Stimulated activated CD8-positive, alpha-beta memory T cell treated with anti-CD3 and anti-CD28 coated beads, Interleukin-12 subunit alpha, Interleukin-12 subunit beta, amount 100 ng/mL, for 24 hours (primary cell): ENCODE measurements around the gene CDH4.
"Not testable (repeated sequence)": the region's sequence is repeated elsewhere in the genome, so short reads cannot be mapped to it uniquely, and the experiment has no call there.

ENCODE experiments used
- DNase-seq: peaks from one replicate; pipeline ENCODE4 v3.0.0-alpha.2; 2020; ENCODE audit errors: extremely low read depth

The CDH4 gene

DNA sequence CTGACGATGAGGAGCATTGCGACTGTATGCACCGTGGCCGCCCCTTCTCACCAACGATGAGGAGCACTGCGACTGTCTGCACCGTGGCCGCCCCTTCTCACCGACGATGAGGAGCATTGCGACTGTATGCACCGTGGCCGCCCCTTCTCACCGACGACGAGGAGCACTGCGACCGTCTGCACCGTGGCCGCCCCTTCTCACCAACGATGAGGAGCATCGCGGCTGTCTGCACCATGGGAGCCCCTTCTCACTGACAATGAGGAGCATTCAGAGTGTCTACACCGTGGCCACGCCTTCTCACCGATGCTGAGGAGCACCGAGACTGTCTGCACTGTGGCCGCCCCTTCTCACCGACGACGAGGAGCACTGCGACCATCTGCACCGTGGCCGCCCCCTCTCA, 692.9 kb downstream of the CDH4 start:
- not testable (repeated sequence) for DNase-seq

DNA sequence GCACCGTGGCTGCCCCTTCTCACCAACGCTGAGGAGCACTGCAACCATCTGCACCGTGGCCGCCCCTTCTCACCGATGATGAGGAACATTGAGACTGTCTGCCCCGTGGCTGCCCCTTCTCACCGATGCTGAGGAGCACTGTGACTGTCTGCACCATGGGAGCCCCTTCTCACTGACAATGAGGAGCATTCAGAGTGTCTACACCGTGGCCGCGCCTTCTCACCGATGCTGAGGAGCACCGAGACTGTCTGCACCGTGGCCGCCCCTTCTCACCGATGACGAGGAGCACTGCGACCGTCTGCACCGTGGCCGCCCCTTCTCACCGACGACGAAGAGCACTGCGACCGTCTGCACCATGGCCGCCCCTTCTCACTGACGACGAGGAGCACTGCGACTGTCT, 693.4 kb downstream of the CDH4 start:
- DNase-seq: not testable (repeated sequence)

DNA sequence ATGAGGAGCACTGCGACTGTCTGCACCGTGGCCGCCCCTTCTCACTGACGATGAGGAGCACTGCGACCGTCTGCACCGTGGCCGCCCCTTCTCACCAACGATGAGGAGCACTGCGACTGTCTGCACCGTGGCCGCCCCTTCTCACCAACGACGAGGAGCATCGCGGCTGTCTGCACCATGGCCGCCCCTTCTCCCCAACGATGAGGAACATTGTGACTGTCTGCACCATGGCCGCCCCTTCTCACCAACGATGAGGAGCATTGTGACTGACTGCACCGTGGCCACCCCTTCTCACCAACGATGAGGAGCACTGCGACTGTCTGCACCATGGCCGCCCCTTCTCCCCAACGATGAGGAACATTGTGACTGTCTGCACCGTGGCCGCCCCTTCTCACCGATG, 696.0 kb downstream of the CDH4 start:
- not testable (repeated sequence) for DNase-seq

DNA sequence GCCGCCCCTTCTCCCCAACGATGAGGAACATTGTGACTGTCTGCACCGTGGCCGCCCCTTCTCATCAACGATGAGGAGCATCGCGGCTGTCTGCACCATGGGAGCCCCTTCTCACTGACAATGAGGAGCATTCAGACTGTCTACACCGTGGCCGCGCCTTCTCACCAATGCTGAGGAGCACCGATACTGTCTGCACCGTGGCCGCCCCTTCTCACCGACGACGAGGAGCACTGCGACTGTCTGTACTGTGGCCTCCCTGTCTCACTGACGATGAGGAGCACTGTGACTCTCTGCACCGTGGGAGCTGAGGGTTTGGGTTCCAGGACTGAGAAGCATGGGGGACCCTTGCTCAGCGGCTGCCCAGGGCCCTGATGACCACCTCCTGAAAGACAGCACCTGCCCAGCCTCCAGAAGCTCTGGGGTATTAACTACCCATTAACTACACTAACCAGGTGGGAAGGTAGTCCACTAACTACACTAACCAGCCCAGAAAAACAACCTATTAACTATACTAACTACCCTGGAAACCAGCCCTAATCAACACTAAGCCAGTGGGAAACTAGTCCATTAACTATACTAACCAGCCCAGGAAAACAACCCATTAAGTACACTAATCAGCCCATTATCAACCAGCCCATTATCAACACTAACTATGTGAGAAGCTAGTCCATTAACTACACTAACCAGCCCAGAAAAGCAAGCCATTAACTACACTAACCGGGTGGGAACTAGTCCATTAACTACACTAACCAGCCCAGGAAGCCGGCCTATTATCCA, 696.7 kb downstream of the CDH4 start:
- no peak for DNase-seq

DNA sequence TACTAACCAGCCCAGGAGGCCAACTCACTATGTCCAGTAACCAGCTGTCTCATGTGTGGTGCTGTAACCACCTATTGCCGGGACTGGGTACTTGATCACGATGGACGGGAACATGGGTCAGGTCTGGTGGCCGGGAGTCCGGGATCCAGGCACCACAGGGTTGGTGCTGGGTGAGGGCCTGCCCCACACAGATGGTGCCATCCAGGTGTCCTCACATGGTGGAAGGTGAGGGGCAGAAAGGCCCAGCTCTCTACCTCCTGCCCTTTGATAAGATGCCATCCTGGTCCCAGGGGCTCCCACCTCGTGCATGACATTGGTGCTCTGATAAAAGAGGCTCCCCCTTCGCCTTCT, 697.3 kb downstream of the CDH4 start:
- no peak for DNase-seq

DNA sequence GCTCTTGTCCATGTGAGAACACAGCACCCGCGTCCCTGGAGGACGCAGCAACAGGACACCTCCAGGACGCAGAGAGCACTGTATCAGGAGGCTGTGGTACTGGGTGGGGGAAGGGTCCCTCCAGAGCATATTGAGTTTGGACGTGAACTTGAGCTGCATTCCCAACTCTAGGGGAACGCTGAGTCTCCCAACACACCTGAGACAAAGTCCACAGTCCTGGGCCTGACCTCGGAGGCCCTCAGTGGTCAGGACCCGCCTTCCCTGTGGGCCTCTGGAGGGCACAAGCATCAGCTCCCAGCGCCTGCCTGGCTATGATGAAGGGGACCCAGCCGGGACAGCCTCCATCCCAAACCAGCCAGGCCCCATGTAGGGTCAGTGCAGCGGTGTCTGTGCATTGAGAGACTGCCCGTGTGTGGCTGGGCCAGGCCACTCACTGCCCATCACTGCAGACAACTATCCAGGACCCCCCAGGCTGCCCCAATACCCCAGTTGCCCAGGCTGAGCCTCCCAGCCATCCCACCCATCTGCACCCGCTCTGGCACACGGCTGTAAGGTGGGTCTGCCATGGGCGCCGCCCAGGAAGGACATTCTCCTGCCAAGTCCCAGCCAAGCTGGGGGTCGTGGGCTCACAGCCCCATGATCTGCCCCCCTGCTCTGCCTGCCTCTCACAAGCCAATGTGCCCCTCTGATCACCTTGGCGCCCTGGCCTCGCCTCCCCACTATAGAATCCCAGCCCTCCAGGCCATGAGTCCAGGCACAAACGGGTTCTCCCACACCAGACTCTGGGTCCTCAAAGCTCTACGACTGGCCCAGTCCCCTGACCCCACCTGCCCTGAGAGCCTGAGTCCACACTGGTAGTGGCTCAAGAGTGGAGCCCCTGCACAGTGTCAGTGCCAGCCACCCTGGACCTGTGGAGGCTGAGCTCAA, 697.9 kb downstream of the CDH4 start:
- DNase-seq: no peak

DNA sequence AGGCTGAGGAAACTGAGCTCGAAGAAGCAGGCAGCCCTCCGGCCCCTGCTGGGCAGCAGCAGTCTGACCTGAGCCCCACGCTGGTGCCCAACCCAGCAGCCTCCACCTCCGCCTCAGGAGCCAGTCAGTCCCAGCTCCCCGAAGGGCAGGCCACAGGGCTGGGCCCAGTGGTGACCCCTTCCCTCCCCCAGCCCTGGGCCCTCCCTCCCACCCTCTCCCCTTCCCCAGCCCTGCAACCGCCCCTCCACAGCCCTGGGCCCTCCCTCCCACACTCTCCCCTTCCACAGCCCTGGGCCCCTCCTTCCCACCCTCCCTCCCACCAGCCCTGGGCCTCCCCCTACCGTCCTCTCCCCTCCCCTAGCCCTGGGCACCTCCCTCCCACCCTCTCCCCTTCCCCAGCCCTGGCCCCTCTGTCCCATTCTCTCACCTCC, 698.6 kb downstream of the CDH4 start:
- DNase-seq: no peak

DNA sequence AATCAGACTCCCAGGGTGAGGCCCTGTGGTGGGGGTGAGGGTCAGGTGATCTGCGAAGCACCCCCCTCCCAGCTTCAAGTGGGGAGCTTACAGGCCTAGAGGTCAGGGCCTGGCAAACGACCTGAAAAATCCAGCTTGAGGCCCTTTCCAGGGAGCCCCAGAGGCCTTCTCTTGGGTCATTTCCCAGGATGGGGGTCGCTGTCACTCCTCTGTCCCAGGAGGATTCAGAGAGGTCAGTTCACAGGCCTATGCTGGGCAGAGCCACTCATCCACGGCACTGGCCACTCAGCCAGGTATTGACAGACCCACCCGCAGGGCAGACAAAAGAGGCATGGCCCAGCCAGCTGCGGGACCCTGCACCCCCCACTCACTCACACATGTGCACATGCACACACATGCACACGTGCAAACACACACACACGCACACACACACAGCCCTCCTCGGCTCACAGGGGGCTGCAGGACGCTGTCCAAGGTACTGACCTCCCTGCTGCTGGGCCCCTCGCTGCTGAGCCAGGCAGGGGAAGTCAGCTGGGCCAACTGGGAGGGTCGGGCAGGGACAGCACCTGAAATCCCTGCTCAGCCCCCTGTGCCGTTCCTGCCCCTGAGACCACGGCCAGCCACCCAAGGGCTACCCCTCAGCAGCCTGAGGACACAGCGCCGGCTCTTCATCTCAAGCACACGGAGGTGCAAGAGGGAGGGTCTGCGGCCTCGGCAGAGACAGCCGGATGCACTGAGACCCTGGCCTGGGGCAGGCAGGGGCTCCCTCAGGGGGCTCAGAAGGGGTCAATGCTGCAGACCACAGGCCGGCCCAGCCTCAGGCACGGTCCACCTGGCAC, 699.9 kb downstream of the CDH4 start:
- DNase-seq: no peak

DNA sequence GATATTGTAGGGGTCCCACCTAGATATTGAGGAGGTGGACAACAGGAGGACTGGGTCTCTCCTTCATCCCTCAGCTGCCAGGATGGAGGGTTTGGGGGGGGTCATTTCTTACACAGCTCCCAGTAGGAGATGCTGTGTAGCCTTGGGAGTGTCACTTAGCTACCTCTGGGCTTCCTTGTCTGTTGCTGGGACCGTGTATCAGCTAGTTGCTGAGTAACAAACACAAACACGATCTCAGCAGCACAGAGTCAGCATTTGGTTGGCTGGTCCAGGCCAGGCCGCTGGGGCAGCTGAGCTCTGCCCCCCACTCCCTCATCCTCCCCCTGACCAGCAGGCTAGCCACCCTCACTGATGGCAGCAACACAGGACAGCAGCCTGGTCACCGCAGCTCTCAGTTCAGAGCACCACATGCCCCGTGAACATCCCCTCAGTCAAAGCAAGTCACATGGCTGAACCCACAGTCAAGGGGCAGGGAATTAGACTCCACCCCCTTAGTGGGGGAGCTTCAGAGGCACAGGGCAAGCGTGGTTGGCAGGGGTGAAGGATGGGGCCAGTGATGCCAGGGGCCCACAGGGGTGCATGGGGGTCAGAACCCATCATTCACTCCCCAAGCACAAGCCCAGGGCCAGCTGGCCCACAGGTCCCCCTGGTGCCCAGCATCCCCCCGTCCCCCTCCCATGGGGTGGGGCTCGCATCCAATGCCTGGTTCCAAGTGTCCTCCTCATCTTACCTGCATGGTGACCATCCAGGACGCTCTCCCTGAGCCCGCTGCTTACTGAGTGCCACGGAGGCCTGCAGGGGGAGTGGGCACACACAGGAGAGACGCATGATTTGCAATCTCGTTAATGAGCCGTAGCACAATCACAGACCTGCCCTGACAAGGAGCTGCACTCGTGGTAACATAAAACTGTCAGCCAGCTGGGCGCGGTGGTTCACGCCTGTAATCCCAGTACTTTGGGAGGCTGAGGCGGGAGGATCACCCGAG, 701.3 kb downstream of the CDH4 start:
- no peak for DNase-seq

DNA sequence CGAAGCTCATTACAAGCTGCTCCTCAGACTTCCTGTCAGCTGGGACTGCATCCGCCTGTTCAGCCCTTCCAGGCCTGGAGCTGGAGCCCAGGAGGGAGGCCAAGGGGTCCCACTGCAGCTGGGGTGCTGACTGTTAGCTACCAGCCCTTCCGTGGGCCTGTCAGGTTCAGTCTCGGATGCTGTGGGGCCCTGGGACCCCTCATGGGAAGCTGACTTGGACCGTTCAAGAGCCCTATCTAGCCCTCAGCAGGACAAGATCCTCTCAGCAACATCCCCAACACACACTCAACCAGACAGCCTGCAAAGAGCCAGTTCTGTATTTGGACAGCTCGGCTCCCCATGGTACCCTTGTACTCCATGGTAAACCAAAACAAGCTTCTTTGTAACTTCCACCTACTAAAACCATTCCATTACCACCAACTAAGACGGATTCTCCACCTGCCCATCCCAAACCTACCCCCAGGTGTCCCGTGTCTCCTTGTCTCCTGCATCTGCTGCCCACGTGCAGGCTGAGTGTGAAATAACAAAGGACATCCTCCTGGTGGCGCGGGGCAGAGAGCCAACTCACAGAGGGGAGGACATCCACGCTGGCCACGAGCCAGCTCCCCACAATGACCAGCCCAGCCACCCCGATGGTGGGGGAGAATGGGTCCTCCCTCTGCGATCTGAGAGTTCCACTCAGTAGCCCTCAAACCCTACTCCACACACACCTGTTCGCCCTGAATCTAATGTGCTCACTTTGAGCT, 702.4 kb downstream of the CDH4 start:
- DNase-seq: no peak

DNA sequence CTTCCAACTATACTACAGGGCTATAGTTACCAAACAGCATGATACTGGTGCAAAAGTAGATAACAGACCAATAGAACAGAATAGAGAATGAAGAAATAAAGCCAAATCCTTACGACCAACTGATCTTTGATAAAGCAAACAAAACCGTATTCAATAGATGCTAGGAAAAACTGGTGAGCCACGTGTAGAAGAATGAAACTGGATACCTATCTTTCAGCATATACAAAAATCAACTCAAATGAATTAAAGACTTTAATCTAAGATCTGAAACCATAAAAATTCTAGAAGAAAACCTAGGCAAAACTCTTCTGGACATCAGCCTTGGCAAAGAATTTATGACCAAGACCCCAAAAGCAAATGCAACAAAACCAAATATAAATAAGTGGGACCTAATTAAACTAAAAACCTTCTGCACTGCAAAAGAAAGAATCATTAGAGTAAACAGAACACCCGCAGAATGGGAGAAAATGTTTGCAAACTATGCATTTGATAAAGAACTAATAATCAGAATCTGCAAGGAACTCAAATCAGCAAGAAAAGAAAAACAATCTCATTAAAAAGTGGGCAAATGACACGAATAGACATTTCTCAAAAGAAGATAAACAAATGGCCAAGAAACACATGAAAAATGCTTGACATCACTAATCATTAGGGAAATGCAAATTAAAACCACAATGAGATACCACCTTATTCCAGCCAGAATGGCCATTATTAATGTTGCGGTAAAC, 703.8 kb downstream of the CDH4 start:
- DNase-seq: no peak

DNA sequence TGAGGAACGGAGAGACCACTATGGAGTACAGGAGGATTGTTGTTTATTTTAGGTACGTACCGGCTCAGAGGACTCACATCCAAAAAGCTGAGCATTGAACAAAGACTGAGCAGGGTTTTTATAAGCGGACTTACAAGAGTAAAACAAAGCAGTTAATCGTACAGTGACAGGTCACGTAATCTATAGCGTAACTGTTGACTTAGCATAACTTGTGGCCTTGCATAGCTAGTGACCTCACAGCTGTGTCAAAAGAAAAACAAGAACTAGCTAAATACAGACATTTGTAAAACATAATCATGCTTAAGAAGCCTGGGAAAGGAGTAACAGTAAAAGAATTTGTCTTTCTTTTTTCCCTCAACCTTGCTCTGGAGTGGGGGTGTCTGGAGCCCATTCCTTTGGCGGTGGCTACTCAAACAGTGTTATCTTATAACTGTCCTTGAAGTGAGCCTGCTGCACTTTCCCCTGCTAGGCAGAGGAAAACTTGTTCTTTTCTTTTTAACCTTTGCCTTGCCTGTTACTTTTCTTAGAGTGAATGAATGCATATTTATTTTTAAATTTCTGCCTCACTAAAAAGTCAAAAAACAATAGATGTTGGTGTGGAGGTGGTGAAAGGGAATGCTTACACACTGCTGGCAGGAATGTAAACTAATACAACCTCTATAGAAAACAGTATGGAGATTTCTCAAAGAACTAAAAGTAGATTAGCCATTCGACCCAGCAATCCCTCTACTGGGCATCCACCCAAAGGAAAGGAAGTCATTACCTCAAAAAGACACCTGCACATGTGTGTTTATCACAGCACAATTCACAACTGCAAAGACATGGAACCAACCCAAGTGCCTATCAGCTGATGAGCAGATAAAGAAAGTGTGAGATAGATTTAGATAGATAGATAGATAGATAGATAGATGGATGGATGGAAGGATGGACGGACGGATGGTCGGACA, 704.6 kb downstream of the CDH4 start:
- no peak for DNase-seq

DNA sequence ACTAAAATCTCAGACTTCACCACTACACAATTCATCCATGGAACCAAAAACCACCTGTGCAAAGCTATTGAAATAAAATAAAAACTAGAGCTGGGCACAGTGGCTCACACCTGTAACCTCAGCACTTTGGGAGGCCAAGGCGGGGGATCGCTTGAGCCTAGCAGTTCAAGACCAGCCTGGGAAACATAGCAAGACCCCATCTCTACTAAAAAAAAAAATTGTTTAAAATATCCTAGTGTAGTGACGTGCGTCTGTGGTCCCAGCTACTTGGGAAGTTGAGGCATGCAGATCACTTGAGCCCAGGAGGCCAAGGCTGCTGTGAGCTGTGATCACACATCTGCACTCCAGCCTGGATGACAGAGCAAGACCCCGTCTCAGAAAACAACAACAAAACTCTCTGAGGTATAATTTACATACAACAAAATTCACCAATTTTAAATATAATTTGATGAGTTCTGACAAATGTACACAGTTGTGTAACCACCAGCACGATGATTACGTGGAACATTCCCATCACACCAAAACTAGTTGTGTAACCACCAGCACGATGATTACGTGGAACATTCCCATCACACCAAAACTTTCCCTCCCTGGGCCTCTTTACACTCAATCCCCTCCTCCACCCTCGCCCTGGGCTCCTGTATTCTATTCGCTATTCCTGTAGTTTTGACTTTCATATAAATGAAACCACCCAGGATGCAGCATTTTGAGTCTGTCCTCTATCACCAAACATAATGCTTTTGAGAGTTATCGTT, 706.1 kb downstream of the CDH4 start:
- no peak for DNase-seq

DNA sequence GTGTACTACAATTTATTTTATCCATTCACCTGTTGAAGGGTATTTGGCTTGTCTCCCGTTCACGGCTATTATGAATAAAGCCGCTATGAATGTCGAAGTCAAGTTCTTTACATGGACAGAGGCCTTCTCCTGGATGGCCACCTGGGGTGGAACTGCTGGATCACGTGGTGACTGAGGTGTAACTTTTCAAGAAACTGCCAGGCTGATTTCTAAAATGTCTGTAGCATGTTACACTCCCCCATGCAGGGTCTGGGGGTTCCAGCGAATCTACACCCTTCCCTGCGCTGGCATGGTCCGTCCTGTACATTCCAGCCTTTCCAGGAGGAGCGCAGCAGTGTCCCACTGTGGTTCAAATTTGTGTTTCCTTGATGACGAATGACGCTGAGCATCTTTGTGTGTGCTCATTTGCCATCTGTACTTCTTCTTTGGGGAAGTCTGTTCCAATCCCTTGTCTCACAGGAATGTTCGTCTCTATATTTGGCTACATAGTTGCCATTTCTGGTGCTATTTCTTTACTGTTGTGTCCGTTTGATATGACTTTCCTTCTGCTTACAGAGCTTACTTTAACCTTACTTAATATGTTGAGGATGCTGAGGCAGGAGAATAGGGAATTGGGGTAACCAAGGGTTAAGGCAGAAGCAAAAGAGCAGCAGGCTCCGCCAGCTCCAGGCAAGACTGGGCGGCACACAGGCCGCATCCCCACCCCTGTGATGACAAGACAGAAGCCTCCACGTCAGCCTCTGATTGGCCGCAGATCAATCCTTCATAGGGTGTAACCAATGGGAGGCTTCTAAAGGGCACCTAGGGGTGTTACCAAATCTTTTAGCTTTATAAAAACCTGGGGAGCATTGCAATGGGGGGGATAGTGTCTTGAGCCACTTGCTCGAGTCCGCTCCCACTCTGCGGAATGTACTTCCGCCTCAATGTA, 707.0 kb downstream of the CDH4 start:
- DNase-seq: no peak

DNA sequence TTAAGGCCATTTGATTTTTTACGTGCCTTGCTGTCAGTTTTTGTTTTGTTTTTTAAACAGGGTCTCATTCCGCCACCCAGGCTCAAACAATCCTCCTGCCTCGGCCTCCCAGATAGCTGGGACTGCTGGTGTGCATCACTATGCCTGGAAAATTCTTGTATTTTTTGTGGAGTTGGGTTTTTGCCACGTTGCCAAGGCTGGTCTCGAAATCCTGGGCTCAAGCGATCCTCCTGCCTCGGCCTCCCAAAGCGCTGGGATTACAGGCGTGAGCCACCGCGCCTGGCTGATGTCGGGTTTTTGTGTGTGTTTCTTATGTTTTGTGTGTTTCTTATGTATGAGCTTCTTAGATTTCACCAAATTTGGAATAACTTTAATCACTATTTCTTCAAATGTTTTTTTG, 708.8 kb downstream of the CDH4 start:
- DNase-seq: no peak

DNA sequence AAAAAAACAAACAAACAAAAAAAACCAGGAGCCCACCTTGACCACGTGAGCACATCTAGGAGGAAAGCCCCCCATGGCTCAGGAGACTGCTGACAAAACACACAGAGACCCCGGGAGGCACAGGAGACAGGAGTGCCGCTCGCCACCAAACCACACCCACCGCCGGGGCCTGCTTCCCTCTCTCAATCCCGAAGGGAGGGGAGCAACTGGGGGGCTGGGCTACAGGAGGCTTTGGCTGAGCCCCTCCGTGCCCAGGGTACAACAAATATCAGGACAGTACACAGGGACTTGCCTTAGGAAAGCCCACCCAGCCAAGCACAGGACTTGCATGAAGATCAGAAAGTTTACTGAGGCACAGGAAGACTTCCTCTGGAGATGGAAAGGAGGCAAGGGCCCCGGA, 711.1 kb downstream of the CDH4 start:
- DNase-seq: no peak
